ENCODE measurements around the gene DNAJC3. TPM values are rescaled to one million over a fixed set of nuclear protein-coding genes. Genes with fewer than 3 reads are reported as not detected.

The DNAJC3 gene
- total RNA-seq, 4 donors from 2014 or later = 27.1 to 33.5 (median 30.7) TPM

DNA sequence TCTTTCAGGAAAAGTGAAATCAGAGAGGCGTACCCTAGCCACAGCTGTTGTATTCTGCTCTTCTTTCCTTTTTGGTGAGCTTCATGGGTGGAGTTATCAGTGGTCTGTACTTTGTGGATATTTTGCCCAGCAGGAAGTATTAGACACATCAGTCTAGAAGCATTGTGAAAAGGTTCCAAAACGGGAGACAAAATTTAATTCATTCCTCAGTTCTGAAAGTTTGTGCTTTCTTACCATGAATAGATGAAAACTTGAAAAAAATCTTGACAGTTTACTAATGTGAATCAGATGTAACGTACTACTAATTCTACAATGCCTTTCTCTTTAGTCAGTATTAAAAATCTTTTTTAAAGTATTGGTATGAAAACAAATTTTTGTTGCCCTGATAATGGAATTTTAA is 116.8 kb downstream of the DNAJC3 start:
- Histone ChIP-seq H3K36me3 (peaks cover 33% of the 10 kb centered on the region), H3K9me3 (no peaks in the 10 kb centered on the region), H3K4me3 (no peak overlapping the region), H3K27ac (no peak overlapping the region), H3K27me3 (no peaks in the 10 kb centered on the region), H3K4me1 (no peaks in the 10 kb centered on the region)
- TF ChIP-seq POLR2AphosphoS5 (IDR thresholded peaks at IDR 0.05) (no peak), EP300 (IDR thresholded peaks at IDR 0.05) (no peak), POLR2A (IDR thresholded peaks at IDR 0.05) (no peak)
- TF ChIP-seq, protein P1, sequence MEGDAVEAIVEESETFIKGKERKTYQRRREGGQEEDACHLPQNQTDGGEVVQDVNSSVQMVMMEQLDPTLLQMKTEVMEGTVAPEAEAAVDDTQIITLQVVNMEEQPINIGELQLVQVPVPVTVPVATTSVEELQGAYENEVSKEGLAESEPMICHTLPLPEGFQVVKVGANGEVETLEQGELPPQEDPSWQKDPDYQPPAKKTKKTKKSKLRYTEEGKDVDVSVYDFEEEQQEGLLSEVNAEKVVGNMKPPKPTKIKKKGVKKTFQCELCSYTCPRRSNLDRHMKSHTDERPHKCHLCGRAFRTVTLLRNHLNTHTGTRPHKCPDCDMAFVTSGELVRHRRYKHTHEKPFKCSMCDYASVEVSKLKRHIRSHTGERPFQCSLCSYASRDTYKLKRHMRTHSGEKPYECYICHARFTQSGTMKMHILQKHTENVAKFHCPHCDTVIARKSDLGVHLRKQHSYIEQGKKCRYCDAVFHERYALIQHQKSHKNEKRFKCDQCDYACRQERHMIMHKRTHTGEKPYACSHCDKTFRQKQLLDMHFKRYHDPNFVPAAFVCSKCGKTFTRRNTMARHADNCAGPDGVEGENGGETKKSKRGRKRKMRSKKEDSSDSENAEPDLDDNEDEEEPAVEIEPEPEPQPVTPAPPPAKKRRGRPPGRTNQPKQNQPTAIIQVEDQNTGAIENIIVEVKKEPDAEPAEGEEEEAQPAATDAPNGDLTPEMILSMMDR (IDR thresholded peaks at IDR 0.05) = no peak
- DNase-seq (ENCODE audit: low spot score in 2 of 2) = no peak
- 80% methylated on average over 3 of the region's 3 CpGs for WGBS

DNA sequence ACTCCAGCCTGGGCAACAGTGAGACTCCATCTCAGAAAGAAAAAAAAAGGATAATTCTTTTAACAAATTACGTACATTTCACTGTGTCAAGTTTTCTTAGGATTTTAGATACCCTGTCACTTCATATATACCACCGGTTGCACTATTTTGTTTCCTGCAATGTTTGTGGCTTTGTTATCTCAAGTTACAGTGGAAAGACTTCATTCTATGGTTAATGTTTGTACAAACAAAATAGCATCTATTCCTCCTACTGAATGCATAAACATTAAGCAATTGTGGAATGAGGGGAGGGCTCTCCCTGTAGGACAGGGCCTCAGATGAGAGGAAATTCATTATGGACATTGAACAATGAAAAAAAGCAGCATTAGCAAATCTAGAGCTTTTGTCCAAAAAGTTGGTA is 120.1 kb downstream of the DNAJC3 start:
- 94% methylated on average over 2 of the region's 2 CpGs for WGBS
- no peaks in the 10 kb centered on the region for H3K4me1 ChIP-seq

DNA sequence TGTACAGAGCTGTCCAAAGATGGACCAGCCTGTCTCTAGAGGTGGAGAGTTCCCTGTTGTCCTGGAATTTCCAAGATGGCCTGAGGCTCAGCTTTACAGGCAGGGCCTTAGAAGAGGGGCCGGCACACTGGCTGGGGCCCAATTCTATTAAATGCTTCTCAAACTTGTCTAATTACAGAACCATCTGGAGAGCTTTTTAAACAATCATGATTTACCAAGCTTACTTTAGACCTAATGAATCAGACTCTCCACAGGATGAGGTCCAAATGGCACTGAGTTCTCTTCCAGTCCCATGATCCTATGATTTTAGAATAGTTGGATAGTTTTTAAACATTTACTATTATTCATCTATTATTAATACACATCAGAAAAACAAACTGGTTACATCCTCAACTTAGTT is 123.5 kb downstream of the DNAJC3 start:
- no peaks in the 10 kb centered on the region for H3K36me3 ChIP-seq
- TF ChIP-seq EP300 (IDR thresholded peaks at IDR 0.05) = no peak
- TF ChIP-seq POLR2AphosphoS5 (IDR thresholded peaks at IDR 0.05) = no peak
- TF ChIP-seq, protein P1 (IDR thresholded peaks at IDR 0.05) = no peak
- no peak for TF ChIP-seq POLR2A (IDR thresholded peaks at IDR 0.05)
- 53% methylated on average over 1 of the region's 1 CpG for WGBS

More for the DNA sequence above, 120.1 kb downstream of the DNAJC3 start:
- Histone ChIP-seq H3K27me3 (no peaks in the 10 kb centered on the region), H3K27ac (no peak overlapping the region), H3K4me3 (no peak overlapping the region), H3K9me3 (no peaks in the 10 kb centered on the region), H3K36me3 (peaks cover 12% of the 10 kb centered on the region)
- TF ChIP-seq POLR2A (IDR thresholded peaks at IDR 0.05) (no peak), EP300 (IDR thresholded peaks at IDR 0.05) (no peak), POLR2AphosphoS5 (IDR thresholded peaks at IDR 0.05) (no peak)
- TF ChIP-seq, protein P1 (IDR thresholded peaks at IDR 0.05) = no peak
- DNase-seq (ENCODE audit: low spot score in 2 of 2) = no peak

DNA sequence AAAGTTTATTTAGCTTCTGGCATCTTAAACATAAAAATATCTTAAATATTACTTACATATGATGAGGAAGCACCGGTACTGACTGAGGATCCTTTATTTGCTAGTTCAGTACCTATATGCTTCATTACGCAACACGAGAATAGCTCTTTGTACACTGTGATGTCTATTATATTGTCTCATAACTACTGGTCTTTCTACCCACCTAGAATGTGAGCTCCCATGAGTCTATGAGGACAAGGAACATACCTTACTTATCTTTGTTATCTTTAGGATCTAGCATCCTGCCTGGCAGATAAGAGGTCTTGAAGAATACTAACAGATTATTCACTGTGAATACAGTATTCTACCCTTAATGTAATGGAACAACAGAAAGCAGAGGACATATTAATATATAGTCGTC is 124.9 kb downstream of the DNAJC3 start:
- TF ChIP-seq, protein P1 (IDR thresholded peaks at IDR 0.05) = no peak
- TF ChIP-seq POLR2AphosphoS5 (IDR thresholded peaks at IDR 0.05) = no peak
- no peak for TF ChIP-seq EP300 (IDR thresholded peaks at IDR 0.05)
- no peak for TF ChIP-seq POLR2A (IDR thresholded peaks at IDR 0.05)
- no peak for DNase-seq (ENCODE audit: low spot score in 2 of 2)
- no peaks in the 10 kb centered on the region for H3K4me1 ChIP-seq
- no peaks in the 10 kb centered on the region for H3K27me3 ChIP-seq
- no peaks in the 10 kb centered on the region for H3K36me3 ChIP-seq
- H3K4me3 ChIP-seq = no peak overlapping the region
- no peaks in the 10 kb centered on the region for H3K9me3 ChIP-seq
- H3K27ac ChIP-seq = no peak overlapping the region
- 95% methylated on average over 4 of the region's 4 CpGs for WGBS

More for the DNA sequence above, 123.5 kb downstream of the DNAJC3 start:
- no peak for DNase-seq (ENCODE audit: low spot score in 2 of 2)
- H3K27me3 ChIP-seq = no peaks in the 10 kb centered on the region
- H3K9me3 ChIP-seq = no peaks in the 10 kb centered on the region
- no peak overlapping the region for H3K27ac ChIP-seq
- no peaks in the 10 kb centered on the region for H3K4me1 ChIP-seq
- H3K4me3 ChIP-seq = no peak overlapping the region

DNA sequence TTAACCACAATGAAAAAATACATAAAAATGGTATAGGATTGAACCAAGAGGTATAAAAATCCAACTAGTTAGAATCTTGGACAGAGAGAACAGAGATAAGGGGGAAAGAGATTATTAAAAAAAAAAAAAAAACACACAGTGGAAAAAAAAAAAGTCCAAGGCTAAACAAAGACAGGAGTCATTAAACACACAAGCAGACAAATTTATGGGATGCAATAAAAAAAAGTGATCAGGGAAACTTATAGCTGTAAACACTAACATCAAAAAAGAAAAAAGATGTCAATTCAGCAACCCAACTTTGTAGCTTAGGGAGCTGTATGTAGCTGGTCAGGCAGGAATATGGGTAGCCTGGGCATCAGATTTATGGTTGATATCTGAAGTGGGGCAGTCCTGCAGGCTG is 129.0 kb downstream of the DNAJC3 start:
- Histone ChIP-seq H3K36me3 (no peaks in the 10 kb centered on the region), H3K27me3 (no peaks in the 10 kb centered on the region), H3K4me1 (no peaks in the 10 kb centered on the region), H3K4me3 (no peak overlapping the region), H3K27ac (no peak overlapping the region), H3K9me3 (peaks cover 10% of the 10 kb centered on the region)
- TF ChIP-seq, protein P1 (IDR thresholded peaks at IDR 0.05) = no peak
- TF ChIP-seq POLR2AphosphoS5 (IDR thresholded peaks at IDR 0.05) (no peak), EP300 (IDR thresholded peaks at IDR 0.05) (no peak), POLR2A (IDR thresholded peaks at IDR 0.05) (no peak)
- no peak for DNase-seq (ENCODE audit: low spot score in 2 of 2)
